ENCODE results near the gene CNTN4. TPM values are rescaled to one million over a fixed set of nuclear protein-coding genes. Genes with fewer than 3 reads are reported as not detected.

The CNTN4 gene
- total RNA-seq, 1 donor from 2014 or later: 5.2 TPM

GRCh38 chr3:3101660-3102458 is 1003.2 kb downstream of the CNTN4 start:
- TF ChIP-seq EZH2 (IDR thresholded peaks at IDR 0.05): no peak
- no peak for TF ChIP-seq EZH2phosphoT487 (IDR thresholded peaks at IDR 0.05)
- TF ChIP-seq CTCF (IDR thresholded peaks at IDR 0.05): no peak
- no peak overlapping the region for H3K4me2 ChIP-seq

GRCh38 chr3:3102751-3103150 is 1004.1 kb downstream of the CNTN4 start:
- Histone ChIP-seq H3K36me3 (no peaks in the 10 kb centered on the region), H3K9me3 (ENCODE audit: low read depth) (no peaks in the 10 kb centered on the region), H3K27me3 (no peaks in the 10 kb centered on the region), H4K20me1 (ENCODE audit: low read depth) (no peaks in the 10 kb centered on the region), H3K4me3 (no peak overlapping the region), H2AFZ (replicated peaks) (no peak overlapping the region), H3K4me1 (no peaks in the 10 kb centered on the region), H3K79me2 (ENCODE audit: low read depth) (no peaks in the 10 kb centered on the region), H3K4me2 (no peak overlapping the region), H3F3A (ENCODE audit: low read depth) (no peaks in the 10 kb centered on the region), H3K9ac (no peak overlapping the region), H3K27ac (no peak overlapping the region)
- H3K4me1 Mint-ChIP-seq: no peaks in the 10 kb centered on the region
- no peak overlapping the region for H3K27ac Mint-ChIP-seq
- H3K4me3 Mint-ChIP-seq: no peak overlapping the region
- no peak for DNase-seq (ENCODE audit: low spot score)
- no peak for TF ChIP-seq EZH2 (IDR thresholded peaks at IDR 0.05)
- TF ChIP-seq CTCF (IDR thresholded peaks at IDR 0.05): no peak
- no peak for TF ChIP-seq EZH2phosphoT487 (IDR thresholded peaks at IDR 0.05)
- no peaks in the 10 kb centered on the region for H3K36me3 Mint-ChIP-seq
- no peaks in the 10 kb centered on the region for H3K9me3 Mint-ChIP-seq
- H3K27me3 Mint-ChIP-seq (ENCODE audit: insufficient read depth, low read depth): peaks cover 3% of the 10 kb centered on the region

More at GRCh38 chr3:3101660-3102458, 1003.2 kb downstream of the CNTN4 start:
- Mint-ChIP-seq H3K4me1 (peaks cover 4% of the 10 kb centered on the region), H3K36me3 (no peaks in the 10 kb centered on the region), H3K4me3 (no peak overlapping the region), H3K9me3 (no peaks in the 10 kb centered on the region), H3K27ac (no peak overlapping the region), H3K27me3 (ENCODE audit: insufficient read depth, low read depth) (peaks cover 3% of the 10 kb centered on the region)
- Histone ChIP-seq H3K9me3 (ENCODE audit: low read depth) (no peaks in the 10 kb centered on the region), H3K4me3 (no peak overlapping the region), H3K4me1 (no peaks in the 10 kb centered on the region), H3K79me2 (ENCODE audit: low read depth) (no peaks in the 10 kb centered on the region), H3K27ac (no peak overlapping the region), H3F3A (ENCODE audit: low read depth) (no peaks in the 10 kb centered on the region), H4K20me1 (ENCODE audit: low read depth) (no peaks in the 10 kb centered on the region), H3K27me3 (no peaks in the 10 kb centered on the region), H2AFZ (replicated peaks) (no peak overlapping the region), H3K36me3 (no peaks in the 10 kb centered on the region), H3K9ac (no peak overlapping the region)
- DNase-seq (ENCODE audit: low spot score): no peak

- no peaks in the 10 kb centered on the region for H3K4me1 Mint-ChIP-seq
- no peaks in the 10 kb centered on the region for H3K36me3 Mint-ChIP-seq
- no peaks in the 10 kb centered on the region for H3K27me3 ChIP-seq
- no peaks in the 10 kb centered on the region for H3K9me3 Mint-ChIP-seq
- H3K4me3 ChIP-seq: no peak overlapping the region
- H3K27me3 Mint-ChIP-seq (ENCODE audit: insufficient read depth, low read depth): no peaks in the 10 kb centered on the region
- H3K4me2 ChIP-seq: no peak overlapping the region
- H3K36me3 ChIP-seq: no peaks in the 10 kb centered on the region
- peaks cover under 1% of the 10 kb centered on the region for H3F3A ChIP-seq (ENCODE audit: low read depth)
- H3K9me3 ChIP-seq (ENCODE audit: low read depth): no peaks in the 10 kb centered on the region
- no peak for TF ChIP-seq EZH2phosphoT487 (IDR thresholded peaks at IDR 0.05)
- TF ChIP-seq CTCF (IDR thresholded peaks at IDR 0.05): no peak
- TF ChIP-seq EZH2 (IDR thresholded peaks at IDR 0.05): no peak
- H3K4me1 ChIP-seq: peaks cover 2% of the 10 kb centered on the region
- no peak for DNase-seq (ENCODE audit: low spot score)
- no peak overlapping the region for H3K27ac Mint-ChIP-seq
- no peak overlapping the region for H3K9ac ChIP-seq
- no peak overlapping the region for H2AFZ ChIP-seq (replicated peaks)
- H4K20me1 ChIP-seq (ENCODE audit: low read depth): no peaks in the 10 kb centered on the region
- no peak overlapping the region for H3K27ac ChIP-seq
- no peaks in the 10 kb centered on the region for H3K79me2 ChIP-seq (ENCODE audit: low read depth)
- no peak overlapping the region for H3K4me3 Mint-ChIP-seq
These were observed 1006.6 kb downstream of the CNTN4 start for GRCh38 chr3:3105246-3105645.
